ENCODE results near the gene CAPZB.
A peak's percentile ranks its signal among the peaks of the same experiment; 100 is the strongest.

CAPZB gene

DNA sequence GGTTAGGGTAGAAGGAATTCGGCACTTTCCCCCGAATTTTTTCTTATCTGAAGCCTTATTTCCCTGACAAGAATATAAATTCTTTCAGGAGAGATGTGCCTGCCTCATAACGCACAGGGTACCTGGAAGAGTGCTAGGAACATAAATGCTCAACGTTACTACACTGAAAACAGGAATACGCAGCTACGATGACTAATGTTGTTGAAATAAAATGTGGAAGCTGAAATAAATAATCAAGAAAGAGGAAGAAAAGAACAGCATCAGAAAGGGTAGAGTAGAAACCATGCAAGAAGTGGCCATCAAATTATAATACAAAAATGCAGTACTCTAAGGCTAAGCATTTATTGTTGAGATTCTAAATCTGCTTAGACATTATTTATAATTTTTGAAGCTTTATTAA, 139.3 kb downstream of the CAPZB start:
- no peak overlapping the region for H3K9ac ChIP-seq (ENCODE audit: low read depth, low read length, poor library complexity, severe bottlenecking)
- H3K4me2 ChIP-seq (ENCODE audit: low read depth, low read length, poor library complexity, severe bottlenecking) = no peak overlapping the region
- H3K4me3 ChIP-seq (ENCODE audit: low read length, poor library complexity, severe bottlenecking) = no peak overlapping the region
- H3F3A ChIP-seq (ENCODE audit: low read depth) = no peaks in the 10 kb centered on the region
- H3K9me3 ChIP-seq (ENCODE audit: insufficient read depth, low read depth, low read length) = no peaks in the 10 kb centered on the region
- H3K36me3 ChIP-seq (ENCODE audit: insufficient read depth, low read length) = peaks cover 56% of the 10 kb centered on the region; the same call in 1 of the 2 replicates
- no peaks in the 10 kb centered on the region for H3K4me1 ChIP-seq (ENCODE audit: insufficient read depth, low read length, poor library complexity, severe bottlenecking)
- H3K9me2 ChIP-seq (replicated peaks; ENCODE audit: low read depth, low read length) = no peaks in the 10 kb centered on the region
- no peaks in the 10 kb centered on the region for H4K20me1 ChIP-seq (ENCODE audit: insufficient read depth, low read length, poor library complexity, severe bottlenecking)
- no peaks in the 10 kb centered on the region for H3K27me3 ChIP-seq (ENCODE audit: insufficient read depth, low read length, poor library complexity, severe bottlenecking)
- H3K79me2 ChIP-seq (ENCODE audit: insufficient read depth, low read length) = no peaks in the 10 kb centered on the region
- TF ChIP-seq, protein P1, sequence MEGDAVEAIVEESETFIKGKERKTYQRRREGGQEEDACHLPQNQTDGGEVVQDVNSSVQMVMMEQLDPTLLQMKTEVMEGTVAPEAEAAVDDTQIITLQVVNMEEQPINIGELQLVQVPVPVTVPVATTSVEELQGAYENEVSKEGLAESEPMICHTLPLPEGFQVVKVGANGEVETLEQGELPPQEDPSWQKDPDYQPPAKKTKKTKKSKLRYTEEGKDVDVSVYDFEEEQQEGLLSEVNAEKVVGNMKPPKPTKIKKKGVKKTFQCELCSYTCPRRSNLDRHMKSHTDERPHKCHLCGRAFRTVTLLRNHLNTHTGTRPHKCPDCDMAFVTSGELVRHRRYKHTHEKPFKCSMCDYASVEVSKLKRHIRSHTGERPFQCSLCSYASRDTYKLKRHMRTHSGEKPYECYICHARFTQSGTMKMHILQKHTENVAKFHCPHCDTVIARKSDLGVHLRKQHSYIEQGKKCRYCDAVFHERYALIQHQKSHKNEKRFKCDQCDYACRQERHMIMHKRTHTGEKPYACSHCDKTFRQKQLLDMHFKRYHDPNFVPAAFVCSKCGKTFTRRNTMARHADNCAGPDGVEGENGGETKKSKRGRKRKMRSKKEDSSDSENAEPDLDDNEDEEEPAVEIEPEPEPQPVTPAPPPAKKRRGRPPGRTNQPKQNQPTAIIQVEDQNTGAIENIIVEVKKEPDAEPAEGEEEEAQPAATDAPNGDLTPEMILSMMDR (conservative IDR thresholded peaks at IDR 0.05; ENCODE audit: low read length) = no peak
- TF ChIP-seq EZH2phosphoT487 (IDR thresholded peaks at IDR 0.05; ENCODE audit: borderline replicate concordance) = no peak
- no peak overlapping the region for H2AFZ ChIP-seq (ENCODE audit: low read length)

DNA sequence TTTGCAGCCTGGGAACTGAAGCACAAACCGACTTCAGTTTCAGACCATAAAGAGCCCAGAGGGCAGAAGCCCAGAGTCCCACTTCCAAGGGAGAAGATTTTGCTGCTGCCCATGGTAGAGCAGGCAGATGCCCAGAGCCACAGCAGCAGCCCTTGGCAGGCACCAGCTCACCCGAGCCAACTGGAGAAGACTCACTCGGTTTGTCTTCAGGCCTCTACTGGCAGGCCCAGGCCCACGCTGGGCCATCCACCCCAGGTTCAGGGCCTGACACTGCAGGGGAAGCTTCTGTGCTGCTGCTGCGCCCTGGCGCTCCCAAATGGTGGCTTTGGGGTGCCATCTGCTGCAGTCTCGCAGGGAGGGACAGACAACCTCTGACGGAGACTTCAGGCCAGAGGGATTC, 139.9 kb downstream of the CAPZB start:
- H3K9ac ChIP-seq (ENCODE audit: low read depth, low read length, poor library complexity, severe bottlenecking) = no peak overlapping the region
- no peaks in the 10 kb centered on the region for H3F3A ChIP-seq (ENCODE audit: low read depth)
- H3K4me2 ChIP-seq (ENCODE audit: low read depth, low read length, poor library complexity, severe bottlenecking) = no peak overlapping the region
- H3K79me2 ChIP-seq (ENCODE audit: insufficient read depth, low read length) = no peaks in the 10 kb centered on the region
- H3K36me3 ChIP-seq (ENCODE audit: insufficient read depth, low read length) = peaks cover 60% of the 10 kb centered on the region; the same call in 1 of the 2 replicates
- no peaks in the 10 kb centered on the region for H3K9me3 ChIP-seq (ENCODE audit: insufficient read depth, low read depth, low read length)
- no peak overlapping the region for H2AFZ ChIP-seq (ENCODE audit: low read length)
- no peaks in the 10 kb centered on the region for H3K9me2 ChIP-seq (replicated peaks; ENCODE audit: low read depth, low read length)
- no peak for TF ChIP-seq EZH2phosphoT487 (IDR thresholded peaks at IDR 0.05; ENCODE audit: borderline replicate concordance)
- TF ChIP-seq, protein P1 (conservative IDR thresholded peaks at IDR 0.05; ENCODE audit: low read length) = no peak
- no peaks in the 10 kb centered on the region for H4K20me1 ChIP-seq (ENCODE audit: insufficient read depth, low read length, poor library complexity, severe bottlenecking)
- no peaks in the 10 kb centered on the region for H3K4me1 ChIP-seq (ENCODE audit: insufficient read depth, low read length, poor library complexity, severe bottlenecking)
- no peaks in the 10 kb centered on the region for H3K27me3 ChIP-seq (ENCODE audit: insufficient read depth, low read length, poor library complexity, severe bottlenecking)
- H3K4me3 ChIP-seq (ENCODE audit: low read length, poor library complexity, severe bottlenecking) = no peak overlapping the region

DNA sequence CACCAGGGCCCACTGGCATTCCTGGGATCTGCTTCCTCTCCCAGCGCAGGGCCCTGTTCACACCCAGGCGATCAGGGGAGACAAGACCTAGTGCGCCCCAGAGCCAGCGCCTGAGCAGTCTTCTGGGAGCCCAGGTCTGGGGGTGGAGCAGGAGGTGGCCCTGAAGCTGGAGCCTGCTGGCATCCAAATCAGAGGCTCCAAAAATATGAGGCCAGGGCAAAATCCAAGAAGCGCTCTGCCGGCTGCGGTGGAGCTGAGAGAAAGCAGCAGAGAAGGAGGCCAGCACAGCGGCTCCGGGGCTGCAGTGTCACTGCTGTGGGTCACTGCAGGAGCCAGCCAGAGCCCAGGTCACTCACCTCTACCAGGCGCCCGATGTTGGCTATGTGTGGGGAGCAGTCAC, 140.5 kb downstream of the CAPZB start:
- Histone ChIP-seq H3K9me3 (ENCODE audit: insufficient read depth, low read depth, low read length) (no peaks in the 10 kb centered on the region), H3K4me2 (ENCODE audit: low read depth, low read length, poor library complexity, severe bottlenecking) (no peak overlapping the region), H2AFZ (ENCODE audit: low read length) (no peak overlapping the region), H3K4me1 (ENCODE audit: insufficient read depth, low read length, poor library complexity, severe bottlenecking) (no peaks in the 10 kb centered on the region), H3K27me3 (ENCODE audit: insufficient read depth, low read length, poor library complexity, severe bottlenecking) (no peaks in the 10 kb centered on the region), H3K9ac (ENCODE audit: low read depth, low read length, poor library complexity, severe bottlenecking) (no peak overlapping the region), H3F3A (ENCODE audit: low read depth) (no peaks in the 10 kb centered on the region), H3K36me3 (ENCODE audit: insufficient read depth, low read length) (peaks cover 60% of the 10 kb centered on the region; the same call in 1 of the 2 replicates), H3K9me2 (replicated peaks; ENCODE audit: low read depth, low read length) (no peaks in the 10 kb centered on the region), H3K4me3 (ENCODE audit: low read length, poor library complexity, severe bottlenecking) (no peak overlapping the region), H4K20me1 (ENCODE audit: insufficient read depth, low read length, poor library complexity, severe bottlenecking) (no peaks in the 10 kb centered on the region), H3K79me2 (ENCODE audit: insufficient read depth, low read length) (no peaks in the 10 kb centered on the region)
- no peak for TF ChIP-seq EZH2phosphoT487 (IDR thresholded peaks at IDR 0.05; ENCODE audit: borderline replicate concordance)

DNA sequence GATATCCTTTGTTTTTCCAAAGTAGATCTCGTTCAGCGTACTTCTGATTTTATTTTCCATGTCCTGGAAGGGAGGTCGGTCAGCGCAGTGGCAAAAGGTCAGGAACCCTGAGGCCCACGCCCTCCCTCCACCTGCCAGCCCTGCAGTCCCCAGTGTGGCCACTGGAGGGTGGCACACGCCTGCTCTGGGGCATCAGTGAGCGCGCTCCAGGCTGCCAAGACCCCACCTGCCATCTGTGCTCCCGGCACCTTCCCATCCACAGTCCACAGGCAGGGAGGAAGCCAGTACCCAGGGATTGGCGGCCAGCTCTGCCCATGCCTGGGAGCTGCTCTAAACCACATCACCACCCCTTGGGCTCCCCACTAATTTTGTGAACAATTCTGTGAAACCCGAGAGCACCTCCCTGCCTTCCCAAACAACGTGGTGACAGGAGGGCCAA, 140.9 kb downstream of the CAPZB start:
- TF ChIP-seq EZH2phosphoT487 (IDR thresholded peaks at IDR 0.05; ENCODE audit: borderline replicate concordance) = no peak
- TF ChIP-seq, protein P1 (conservative IDR thresholded peaks at IDR 0.05; ENCODE audit: low read length) = peak; percentile 83
- Histone ChIP-seq H3F3A (ENCODE audit: low read depth) (no peaks in the 10 kb centered on the region), H4K20me1 (ENCODE audit: insufficient read depth, low read length, poor library complexity, severe bottlenecking) (no peaks in the 10 kb centered on the region), H3K9me2 (replicated peaks; ENCODE audit: low read depth, low read length) (no peaks in the 10 kb centered on the region), H3K4me3 (ENCODE audit: low read length, poor library complexity, severe bottlenecking) (no peak overlapping the region), H3K36me3 (ENCODE audit: insufficient read depth, low read length) (peaks cover 60% of the 10 kb centered on the region; the same call in 1 of the 2 replicates), H3K9me3 (ENCODE audit: insufficient read depth, low read depth, low read length) (no peaks in the 10 kb centered on the region), H2AFZ (ENCODE audit: low read length) (no peak overlapping the region), H3K9ac (ENCODE audit: low read depth, low read length, poor library complexity, severe bottlenecking) (no peak overlapping the region), H3K4me2 (ENCODE audit: low read depth, low read length, poor library complexity, severe bottlenecking) (no peak overlapping the region), H3K27me3 (ENCODE audit: insufficient read depth, low read length, poor library complexity, severe bottlenecking) (no peaks in the 10 kb centered on the region), H3K79me2 (ENCODE audit: insufficient read depth, low read length) (no peaks in the 10 kb centered on the region), H3K4me1 (ENCODE audit: insufficient read depth, low read length, poor library complexity, severe bottlenecking) (no peaks in the 10 kb centered on the region)

Measured in Loucy (cell line).